ENCODE measurements around the gene SLC7A9. TPM values are rescaled to one million over a fixed set of nuclear protein-coding genes. Genes with fewer than 3 reads are reported as not detected.
"Not testable (repeated sequence)": the region's sequence is repeated elsewhere in the genome, so short reads cannot be mapped to it uniquely, and the experiment has no call there.

Gene SLC7A9
- total RNA-seq, 4 donors from 2014 or later: 0.44 TPM; not detected in 3

- Histone ChIP-seq H3K36me3 (no peaks in the 10 kb centered on the region), H3K9me3 (no peaks in the 10 kb centered on the region), H3K27ac (no peak overlapping the region), H3K27me3 (no peaks in the 10 kb centered on the region), H3K4me1 (no peaks in the 10 kb centered on the region), H3K4me3 (no peak overlapping the region)
- DNase-seq (no peak), ATAC-seq (no peak)
- intact Hi-C loops (cut with DNase I; ENCODE audit: low total_unique reads): no loop called here
- TF ChIP-seq CTCF (IDR thresholded peaks at IDR 0.05 in 4 of 5, conservative IDR thresholded peaks at IDR 0.05 in 1 of 5) (no peak), POLR2A (IDR thresholded peaks at IDR 0.05) (no peak)
- in situ Hi-C loops (cut with MboI; ENCODE audit: low sequenced_read_pairs in 4 of 4): no loop called here
Observed at GRCh38 chr19:32800754-32801153, 68.8 kb downstream of the SLC7A9 start.

GRCh38 chr19:32800191-32800590 lies 69.4 kb downstream of the SLC7A9 start:
- TF ChIP-seq CTCF (IDR thresholded peaks at IDR 0.05 in 4 of 5, conservative IDR thresholded peaks at IDR 0.05 in 1 of 5) (no peak), POLR2A (IDR thresholded peaks at IDR 0.05) (no peak)
- ATAC-seq: no peak
- Histone ChIP-seq H3K27me3 (no peaks in the 10 kb centered on the region), H3K9me3 (no peaks in the 10 kb centered on the region), H3K36me3 (no peaks in the 10 kb centered on the region), H3K4me3 (no peak overlapping the region), H3K27ac (no peak overlapping the region), H3K4me1 (no peaks in the 10 kb centered on the region)
- intact Hi-C loops (cut with DNase I; ENCODE audit: low total_unique reads): no loop called here
- no peak for DNase-seq
- in situ Hi-C loops (cut with MboI; ENCODE audit: low sequenced_read_pairs in 4 of 4): no loop called here

GRCh38 chr19:32798201-32798600 lies 71.4 kb downstream of the SLC7A9 start:
- no peak for ATAC-seq
- H3K36me3 ChIP-seq: no peaks in the 10 kb centered on the region
- in situ Hi-C loops (cut with MboI; ENCODE audit: low sequenced_read_pairs in 4 of 4) (no loop called here), intact Hi-C loops (cut with DNase I; ENCODE audit: low total_unique reads) (no loop called here)
- H3K4me3 ChIP-seq: no peak overlapping the region
- H3K27me3 ChIP-seq: no peaks in the 10 kb centered on the region
- no peak for TF ChIP-seq POLR2A (IDR thresholded peaks at IDR 0.05)
- no peak for TF ChIP-seq CTCF (IDR thresholded peaks at IDR 0.05 in 4 of 5, conservative IDR thresholded peaks at IDR 0.05 in 1 of 5)
- no peaks in the 10 kb centered on the region for H3K9me3 ChIP-seq
- DNase-seq: no peak
- H3K4me1 ChIP-seq: no peaks in the 10 kb centered on the region
- H3K27ac ChIP-seq: no peak overlapping the region

GRCh38 chr19:32789429-32789828 lies 80.1 kb downstream of the SLC7A9 start:
- no peaks in the 10 kb centered on the region for H3K27me3 ChIP-seq
- no peak overlapping the region for H3K4me3 ChIP-seq
- no peaks in the 10 kb centered on the region for H3K36me3 ChIP-seq
- H3K27ac ChIP-seq: no peak overlapping the region
- no peak for ATAC-seq
- no peaks in the 10 kb centered on the region for H3K9me3 ChIP-seq
- TF ChIP-seq CTCF (IDR thresholded peaks at IDR 0.05 in 4 of 5, conservative IDR thresholded peaks at IDR 0.05 in 1 of 5): no peak
- no peak for DNase-seq
- intact Hi-C loops (cut with DNase I; ENCODE audit: low total_unique reads) (no loop called here), in situ Hi-C loops (cut with MboI; ENCODE audit: low sequenced_read_pairs in 4 of 4) (no loop called here)
- no peaks in the 10 kb centered on the region for H3K4me1 ChIP-seq

- in situ Hi-C loops (cut with MboI; ENCODE audit: low sequenced_read_pairs in 4 of 4); H3K4me3 ChIP-seq; DNase-seq; ATAC-seq; intact Hi-C loops (cut with DNase I; ENCODE audit: low total_unique reads); H3K9me3 ChIP-seq; H3K36me3 ChIP-seq; H3K27ac ChIP-seq; H3K4me1 ChIP-seq; H3K27me3 ChIP-seq: not testable (repeated sequence)
Observed at GRCh38 chr19:32787895-32788294, 81.7 kb downstream of the SLC7A9 start.

- DNase-seq; in situ Hi-C loops (cut with MboI; ENCODE audit: low sequenced_read_pairs in 4 of 4); H3K4me3 ChIP-seq; H3K9me3 ChIP-seq; H3K36me3 ChIP-seq; intact Hi-C loops (cut with DNase I; ENCODE audit: low total_unique reads); ATAC-seq; H3K4me1 ChIP-seq; H3K27me3 ChIP-seq; H3K27ac ChIP-seq: not testable (repeated sequence)
Observed at GRCh38 chr19:32787161-32787813, 82.3 kb downstream of the SLC7A9 start.

GRCh38 chr19:32782089-32782488 lies 87.5 kb downstream of the SLC7A9 start:
- H3K9me3 ChIP-seq; ATAC-seq; intact Hi-C loops (cut with DNase I; ENCODE audit: low total_unique reads): not testable (repeated sequence)

More at GRCh38 chr19:32782089-32782488, 87.5 kb downstream of the SLC7A9 start:
- in situ Hi-C loops (cut with MboI; ENCODE audit: low sequenced_read_pairs in 4 of 4); H3K36me3 ChIP-seq; DNase-seq; H3K27ac ChIP-seq; H3K4me3 ChIP-seq; H3K4me1 ChIP-seq; H3K27me3 ChIP-seq: not testable (repeated sequence)

Data from gastrocnemius medialis (tissue), 4 donors.